HG03469 (cell line): ENCODE measurements around the gene TAMALIN.

ENCODE experiments used
- ATAC-seq: cut with Tn5 transposase; IDR thresholded peaks from one replicate; pipeline ENCODE4 v1.9.1; 2021; ENCODE audit warnings: mild to moderate bottlenecking, moderate library complexity, moderate number of reproducible peaks; ENCODE audit not compliant: unreplicated experiment

Gene TAMALIN

GRCh38 chr12:51980809-51981127 is 26.0 kb upstream of the TAMALIN start:
- ATAC-seq: no peak

GRCh38 chr12:51984657-51985056 is 22.1 kb upstream of the TAMALIN start:
- ATAC-seq: no peak

- no peak for ATAC-seq
Measured at GRCh38 chr12:51985154-51985835, 21.5 kb upstream of the TAMALIN start.

- ATAC-seq: no peak
Measured at GRCh38 chr12:51986834-51987233, 19.9 kb upstream of the TAMALIN start.

- ATAC-seq: no peak
Measured at GRCh38 chr12:51992246-51992645, 14.5 kb upstream of the TAMALIN start.

- ATAC-seq: no peak
Measured at GRCh38 chr12:51994539-51994820, 12.3 kb upstream of the TAMALIN start.

- ATAC-seq: no peak
Measured at GRCh38 chr12:51994959-51995358, 11.8 kb upstream of the TAMALIN start.

GRCh38 chr12:51997136-51997535 is 9.6 kb upstream of the TAMALIN start:
- no peak for ATAC-seq

- no peak for ATAC-seq
Measured at GRCh38 chr12:52003016-52003550, 3.7 kb upstream of the TAMALIN start.

- ATAC-seq: no peak
Measured at GRCh38 chr12:52003591-52003990, 3.2 kb upstream of the TAMALIN start.

GRCh38 chr12:52004042-52004648 is 2.6 kb upstream of the TAMALIN start:
- no peak for ATAC-seq

GRCh38 chr12:52005218-52005902 is 1.4 kb upstream of the TAMALIN start:
- no peak for ATAC-seq

GRCh38 chr12:52005903-52006703 is 643 bp upstream of the TAMALIN start:
- no peak for ATAC-seq

GRCh38 chr12:52007158-52007921 is 594 bp downstream of the TAMALIN start:
- ATAC-seq: no peak

- no peak for ATAC-seq
Measured at GRCh38 chr12:52007982-52008510, 1.3 kb downstream of the TAMALIN start.

GRCh38 chr12:52009081-52009751 is 2.5 kb downstream of the TAMALIN start:
- no peak for ATAC-seq

GRCh38 chr12:52010152-52010622 is 3.4 kb downstream of the TAMALIN start:
- ATAC-seq: no peak

GRCh38 chr12:52010692-52011601 is 4.2 kb downstream of the TAMALIN start:
- no peak for ATAC-seq
